IPS-11a (cell line): ENCODE data around the gene STX8.
A peak's percentile ranks its signal among the peaks of the same experiment; 100 is the strongest.

Experiments used
- H3K4me3 ChIP-seq: one replicate; pipeline ENCODE4 v1.5.1; 2013; ENCODE audit warnings: low read depth, low read length, control low read depth

STX8 gene

GRCh38 chr17:9244066-9245052, 331.3 kb downstream of the STX8 start:
- no peak overlapping the region for H3K4me3 ChIP-seq

- H3K4me3 ChIP-seq: no peak overlapping the region
Observed at GRCh38 chr17:9242983-9243382, 332.6 kb downstream of the STX8 start.

GRCh38 chr17:9242497-9242881, 333.1 kb downstream of the STX8 start:
- no peak overlapping the region for H3K4me3 ChIP-seq

GRCh38 chr17:9241774-9242496, 333.7 kb downstream of the STX8 start:
- H3K4me3 ChIP-seq: no peak overlapping the region

- H3K4me3 ChIP-seq: no peak overlapping the region
Observed at GRCh38 chr17:9241371-9241712, 334.3 kb downstream of the STX8 start.

GRCh38 chr17:9240659-9241370, 334.8 kb downstream of the STX8 start:
- no peak overlapping the region for H3K4me3 ChIP-seq

GRCh38 chr17:9239793-9240658, 335.6 kb downstream of the STX8 start:
- peak overlapping the region; percentile 24 for H3K4me3 ChIP-seq

- H3K4me3 ChIP-seq: peak overlapping the region; percentile 24
Observed at GRCh38 chr17:9239246-9239792, 336.3 kb downstream of the STX8 start.

GRCh38 chr17:9238340-9239245, 337.0 kb downstream of the STX8 start:
- no peak overlapping the region for H3K4me3 ChIP-seq

- H3K4me3 ChIP-seq: no peak overlapping the region
Observed at GRCh38 chr17:9237661-9238301, 337.8 kb downstream of the STX8 start.

GRCh38 chr17:9237053-9237410, 338.6 kb downstream of the STX8 start:
- H3K4me3 ChIP-seq: no peak overlapping the region

- no peak overlapping the region for H3K4me3 ChIP-seq
Observed at GRCh38 chr17:9236286-9237052, 339.2 kb downstream of the STX8 start.

GRCh38 chr17:9235346-9235745, 340.3 kb downstream of the STX8 start:
- H3K4me3 ChIP-seq: no peak overlapping the region

- H3K4me3 ChIP-seq: no peak overlapping the region
Observed at GRCh38 chr17:9234389-9234945, 341.2 kb downstream of the STX8 start.

- H3K4me3 ChIP-seq: no peak overlapping the region
Observed at GRCh38 chr17:9233761-9234160, 341.9 kb downstream of the STX8 start.

GRCh38 chr17:9233271-9233599, 342.4 kb downstream of the STX8 start:
- H3K4me3 ChIP-seq: no peak overlapping the region

- no peak overlapping the region for H3K4me3 ChIP-seq
Observed at GRCh38 chr17:9232591-9233270, 342.9 kb downstream of the STX8 start.
